G401.6 (cell line): Measurements from ENCODE around the gene CRABP2.

Source experiments
- FAIRE-seq: peaks from 2 replicates; lab custom pipeline; 2012; peaks lifted over from hg19 to GRCh38; lab: Jason Lieb, UNC

CRABP2 gene

DNA sequence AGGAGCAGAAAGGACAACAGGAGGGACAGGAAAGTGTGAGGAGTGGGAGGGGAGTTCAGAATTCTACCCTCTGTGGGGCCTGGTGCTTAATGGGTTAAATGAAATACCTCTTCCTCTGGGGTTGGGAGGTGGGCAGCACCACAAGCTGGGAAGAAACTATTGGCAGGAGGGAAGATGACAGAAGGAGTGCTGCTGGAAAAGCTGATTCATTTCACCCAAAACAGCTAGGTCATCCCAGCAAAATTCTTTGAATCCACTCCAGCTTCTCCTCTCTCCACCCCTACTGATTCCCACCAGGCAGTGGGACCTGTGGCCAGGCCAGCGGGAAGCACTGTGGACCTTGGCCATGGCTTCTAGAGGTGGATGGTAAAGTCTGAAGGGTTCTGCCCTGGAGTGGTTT, 50.7 kb downstream of the CRABP2 start:
- FAIRE-seq = no peak

DNA sequence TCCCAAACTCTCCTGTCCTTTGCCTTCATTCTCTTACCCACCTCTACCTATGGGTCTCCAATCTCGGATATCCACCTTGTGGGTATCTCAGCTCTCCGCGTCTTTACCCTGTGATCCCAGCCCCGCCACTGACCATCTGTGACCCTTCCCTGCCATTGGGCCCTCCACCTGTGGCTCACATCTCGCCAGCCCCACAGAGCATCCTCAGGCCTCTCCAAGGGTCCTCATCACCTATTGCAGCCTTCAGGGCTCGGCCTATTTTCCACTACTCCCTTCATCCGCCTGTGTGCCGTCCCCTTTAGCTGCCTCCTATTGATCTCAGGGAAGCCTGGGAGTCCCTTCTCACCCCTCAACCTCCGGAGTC, 52.4 kb downstream of the CRABP2 start:
- no peak for FAIRE-seq

DNA sequence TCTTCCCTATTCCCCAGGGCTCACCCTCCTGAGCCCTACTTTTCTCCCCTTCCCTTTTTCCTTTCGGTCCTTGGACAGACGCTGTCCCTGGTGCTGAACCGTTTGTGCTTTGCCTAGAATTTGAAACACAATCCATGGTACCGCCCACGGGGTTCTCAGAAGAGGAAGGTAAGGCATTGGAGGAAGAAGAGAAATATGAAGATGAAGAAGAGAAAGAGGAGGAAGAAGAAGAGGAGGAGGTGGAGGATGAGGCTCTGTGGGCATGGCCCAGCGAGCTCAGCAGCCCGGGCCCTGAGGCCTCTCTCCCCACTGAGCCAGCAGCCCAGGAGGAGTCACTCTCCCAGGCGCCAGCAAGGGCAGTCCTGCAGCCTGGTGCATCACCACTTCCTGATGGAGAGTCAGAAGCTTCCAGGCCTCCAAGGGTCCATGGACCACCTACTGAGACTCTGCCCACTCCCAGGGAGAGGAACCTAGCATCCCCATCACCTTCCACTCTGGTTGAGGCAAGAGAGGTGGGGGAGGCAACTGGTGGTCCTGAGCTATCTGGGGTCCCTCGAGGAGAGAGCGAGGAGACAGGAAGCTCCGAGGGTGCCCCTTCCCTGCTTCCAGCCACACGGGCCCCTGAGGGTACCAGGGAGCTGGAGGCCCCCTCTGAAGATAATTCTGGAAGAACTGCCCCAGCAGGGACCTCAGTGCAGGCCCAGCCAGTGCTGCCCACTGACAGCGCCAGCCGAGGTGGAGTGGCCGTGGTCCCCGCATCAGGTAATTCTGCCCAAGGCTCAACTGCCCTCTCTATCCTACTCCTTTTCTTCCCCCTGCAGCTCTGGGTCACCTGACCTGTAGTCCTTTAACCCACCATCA, 53.0 kb downstream of the CRABP2 start:
- FAIRE-seq = no peak
